Lower lobe of right lung (tissue), 2 donors: Measurements from ENCODE around the gene EARS2. TPM values are rescaled to one million over a fixed set of nuclear protein-coding genes. Genes with fewer than 3 reads are reported as not detected.

Experiments
- ATAC-seq, 2 donors: fragments of 200-7000 bp; cut with Tn5 transposase; one replicate each; pipeline ENCODE4 v1.9.1; 2020 to 2022; ENCODE audit warnings: mild to moderate bottlenecking in 2 of 2, moderate library complexity in 2 of 2
- DNase-seq: peaks from one replicate; pipeline ENCODE4 v3.0.0-alpha.2; 2020
- H3K27ac ChIP-seq: fragments of 200-600 bp; one replicate; pipeline ENCODE4 v1.8.0; 2022
- H3K27me3 ChIP-seq: fragments of 200-600 bp; one replicate; pipeline ENCODE4 v1.8.0; 2022; ENCODE audit warnings: low read depth
- H3K36me3 ChIP-seq: fragments of 200-600 bp; one replicate; pipeline ENCODE4 v1.8.0; 2022; ENCODE audit warnings: mild to moderate bottlenecking
- H3K4me1 ChIP-seq: fragments of 200-600 bp; one replicate; pipeline ENCODE4 v1.8.0; 2022
- H3K4me3 ChIP-seq: fragments of 200-600 bp; one replicate; pipeline ENCODE4 v1.8.0; 2022; ENCODE audit warnings: mild to moderate bottlenecking
- H3K9me3 ChIP-seq: fragments of 200-600 bp; one replicate; pipeline ENCODE4 v1.8.0; 2022
- intact Hi-C: fragments of 100-400 bp; cut with DNase I; formaldehyde crosslinking; loops from one replicate; pipeline ENCODE4 v1.11.0; 2022
- total RNA-seq: library from RNA; stranded (reverse); fragmentation: NEBNext Ultra II Directional; extraction: Animal tissue kit (Norgen Biotek cat#: 25700); gene quantifications from one replicate; pipeline ENCODE4 v1.2.1, GENCODE V29; 2021
- TF ChIP-seq, protein P1 (sequence below): fragments of 200-600 bp; IDR thresholded peaks from one replicate; pipeline ENCODE4 v1.8.0; 2022; ENCODE audit warnings: antibody characterized with exemption, mild to moderate bottlenecking
- donor health status: DM: no; HTN: yes; CAD: no; lungs with severe emphysema.

The EARS2 gene
- total RNA-seq, 1 donor from 2014 or later: 19.5 TPM

GRCh38 chr16:23532448-23532847, 24.7 kb downstream of the EARS2 start:
- TF ChIP-seq, protein P1, sequence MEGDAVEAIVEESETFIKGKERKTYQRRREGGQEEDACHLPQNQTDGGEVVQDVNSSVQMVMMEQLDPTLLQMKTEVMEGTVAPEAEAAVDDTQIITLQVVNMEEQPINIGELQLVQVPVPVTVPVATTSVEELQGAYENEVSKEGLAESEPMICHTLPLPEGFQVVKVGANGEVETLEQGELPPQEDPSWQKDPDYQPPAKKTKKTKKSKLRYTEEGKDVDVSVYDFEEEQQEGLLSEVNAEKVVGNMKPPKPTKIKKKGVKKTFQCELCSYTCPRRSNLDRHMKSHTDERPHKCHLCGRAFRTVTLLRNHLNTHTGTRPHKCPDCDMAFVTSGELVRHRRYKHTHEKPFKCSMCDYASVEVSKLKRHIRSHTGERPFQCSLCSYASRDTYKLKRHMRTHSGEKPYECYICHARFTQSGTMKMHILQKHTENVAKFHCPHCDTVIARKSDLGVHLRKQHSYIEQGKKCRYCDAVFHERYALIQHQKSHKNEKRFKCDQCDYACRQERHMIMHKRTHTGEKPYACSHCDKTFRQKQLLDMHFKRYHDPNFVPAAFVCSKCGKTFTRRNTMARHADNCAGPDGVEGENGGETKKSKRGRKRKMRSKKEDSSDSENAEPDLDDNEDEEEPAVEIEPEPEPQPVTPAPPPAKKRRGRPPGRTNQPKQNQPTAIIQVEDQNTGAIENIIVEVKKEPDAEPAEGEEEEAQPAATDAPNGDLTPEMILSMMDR: no peak
- intact Hi-C loops: no loop called here
- Histone ChIP-seq H3K36me3 (peaks cover 92% of the 10 kb centered on the region), H3K4me1 (no peaks in the 10 kb centered on the region), H3K27ac (no peak overlapping the region), H3K9me3 (no peaks in the 10 kb centered on the region), H3K27me3 (no peaks in the 10 kb centered on the region), H3K4me3 (no peak overlapping the region)
- no peak for ATAC-seq
- DNase-seq: no peak

DNA sequence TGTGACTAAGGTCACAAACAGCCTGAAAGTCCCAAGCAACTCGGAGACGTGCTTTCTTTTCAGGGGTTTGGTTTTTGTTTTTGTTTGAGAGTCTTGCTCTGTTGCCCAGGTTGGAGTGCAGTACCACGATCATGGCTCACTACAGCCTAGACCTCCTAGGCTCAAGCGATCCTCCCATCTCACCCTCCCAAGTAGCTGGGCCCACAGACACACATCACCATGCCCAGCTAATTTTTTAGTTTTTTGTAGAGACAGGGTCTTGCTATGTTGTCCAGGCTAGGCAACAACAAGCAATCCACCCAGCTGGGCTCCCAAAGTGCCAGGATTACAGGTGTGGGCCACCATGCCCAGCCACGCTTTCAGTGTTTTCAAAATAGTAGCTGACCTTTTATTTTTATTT, 27.1 kb downstream of the EARS2 start:
- no peaks in the 10 kb centered on the region for H3K27me3 ChIP-seq
- H3K4me1 ChIP-seq: no peaks in the 10 kb centered on the region
- DNase-seq: no peak
- TF ChIP-seq, protein P1: no peak
- H3K27ac ChIP-seq: no peak overlapping the region
- intact Hi-C loops: no loop called here
- no peaks in the 10 kb centered on the region for H3K9me3 ChIP-seq
- no peak for ATAC-seq
- peaks cover 83% of the 10 kb centered on the region for H3K36me3 ChIP-seq
- H3K4me3 ChIP-seq: no peak overlapping the region

DNA sequence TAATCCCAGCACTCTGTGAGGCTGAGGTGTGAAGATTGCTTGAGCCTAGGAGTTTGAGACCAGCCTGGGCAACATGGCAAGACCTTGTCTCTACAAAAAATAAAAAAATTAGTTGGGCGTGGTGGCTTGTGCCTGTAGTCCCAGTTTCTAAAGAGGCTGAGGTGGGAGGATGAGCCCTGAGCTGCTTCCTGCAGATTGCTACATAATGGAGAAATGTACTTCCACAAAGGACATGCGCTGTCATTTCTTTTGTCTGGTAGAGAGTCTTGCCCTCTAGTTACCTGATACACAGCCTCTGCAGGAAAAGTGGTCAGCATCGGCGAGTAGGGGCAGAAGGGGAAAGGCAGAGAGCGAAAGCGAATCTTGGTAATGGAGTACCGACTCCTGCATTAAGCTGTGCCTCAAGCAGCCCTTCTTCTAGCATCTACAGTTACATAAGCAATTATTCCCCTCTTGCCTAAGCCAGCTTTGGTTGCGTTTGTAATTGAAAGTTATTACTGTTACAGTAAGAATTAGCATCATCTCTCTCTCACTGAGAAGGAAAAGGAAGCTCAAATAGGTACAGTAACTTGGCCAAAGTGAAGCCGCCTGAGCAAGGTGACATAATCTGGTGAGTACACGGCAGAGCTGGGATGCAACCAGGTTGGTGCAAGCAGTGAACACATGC, 28.4 kb downstream of the EARS2 start:
- intact Hi-C loops: no loop called here
- TF ChIP-seq, protein P1: no peak
- Histone ChIP-seq H3K27ac (peak overlapping the region; percentile 38), H3K27me3 (no peaks in the 10 kb centered on the region), H3K4me1 (no peaks in the 10 kb centered on the region), H3K4me3 (no peak overlapping the region), H3K9me3 (no peaks in the 10 kb centered on the region), H3K36me3 (peaks cover 83% of the 10 kb centered on the region)
- DNase-seq: no peak
- ATAC-seq: peak; percentile 59 to 72

DNA sequence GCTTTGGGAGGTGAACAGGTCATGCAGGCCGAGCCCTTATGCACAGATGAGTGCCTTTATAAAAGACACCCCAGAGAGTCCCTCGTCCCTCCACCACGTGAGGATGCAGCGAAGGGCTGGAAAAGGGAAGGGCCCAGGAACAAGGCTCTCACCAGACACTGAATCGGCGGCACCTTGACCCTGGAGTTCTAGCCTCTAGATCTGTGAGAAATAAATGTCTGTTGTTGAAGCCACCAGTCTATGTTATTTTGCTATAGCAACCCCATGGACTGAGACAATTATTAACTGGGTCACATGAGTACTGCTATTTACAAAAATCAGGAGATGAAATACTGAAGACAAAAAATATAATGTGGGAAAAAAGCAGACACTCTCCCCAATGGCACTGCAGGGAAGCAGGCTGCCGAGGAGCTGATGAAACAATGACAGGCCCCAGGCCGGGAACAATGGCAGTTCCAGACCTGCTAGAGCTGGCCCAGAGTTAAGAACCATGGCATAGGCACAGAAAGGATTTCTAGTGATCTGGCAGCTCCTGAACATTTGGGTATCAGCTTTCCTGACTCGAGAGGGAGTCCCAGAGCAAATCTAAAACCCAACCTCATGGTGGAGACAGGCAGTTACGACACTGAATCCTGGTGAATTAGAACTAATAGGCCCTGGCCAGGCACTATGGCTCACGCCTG, 29.0 kb downstream of the EARS2 start:
- Histone ChIP-seq H3K36me3 (peaks cover 83% of the 10 kb centered on the region), H3K4me3 (no peak overlapping the region), H3K27me3 (no peaks in the 10 kb centered on the region), H3K27ac (peak overlapping the region; percentile 38), H3K9me3 (no peaks in the 10 kb centered on the region), H3K4me1 (no peaks in the 10 kb centered on the region)
- intact Hi-C loops: no loop called here
- TF ChIP-seq, protein P1: no peak
- no peak for ATAC-seq
- DNase-seq: no peak

DNA sequence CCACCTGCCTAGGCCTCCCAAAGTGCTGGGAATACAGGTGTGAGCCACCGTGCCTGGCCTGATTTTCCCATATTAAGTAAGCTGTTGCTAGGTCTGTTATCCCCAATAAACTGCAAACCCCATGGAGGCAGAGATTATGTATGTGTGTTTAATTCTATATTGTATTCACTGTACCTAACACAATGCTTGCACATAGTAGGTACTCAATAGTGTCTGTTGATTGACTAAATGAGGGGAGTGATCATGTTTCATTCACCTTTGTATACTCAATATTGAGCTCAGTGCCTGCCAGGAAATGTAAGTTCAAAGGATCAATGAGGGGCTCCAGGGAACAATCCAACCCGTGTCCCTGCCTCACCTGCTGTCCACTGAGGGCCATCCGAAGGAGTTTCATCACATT, 32.3 kb downstream of the EARS2 start:
- TF ChIP-seq, protein P1: no peak
- H3K27me3 ChIP-seq: no peaks in the 10 kb centered on the region
- H3K36me3 ChIP-seq: peaks cover 69% of the 10 kb centered on the region
- H3K27ac ChIP-seq: no peak overlapping the region
- no peak for ATAC-seq
- H3K4me3 ChIP-seq: no peak overlapping the region
- no peaks in the 10 kb centered on the region for H3K9me3 ChIP-seq
- no peaks in the 10 kb centered on the region for H3K4me1 ChIP-seq
- intact Hi-C loops: no loop called here
- DNase-seq: no peak
